Duodenal mucosa (tissue), 2 donors: ENCODE results near the gene DMD.

Source experiments
- H3K27ac ChIP-seq: one replicate; pipeline ENCODE4 v1.7.0; 2013; ENCODE audit warnings: low read depth, low read length
- H3K27me3 ChIP-seq, 2 donors: one replicate each; pipeline ENCODE4 v1.7.0; 2013; ENCODE audit warnings: low read length in 2 of 2, control low read depth in 1 of 2; ENCODE audit not compliant: insufficient read depth in 2 of 2, control insufficient read depth in 1 of 2
- H3K36me3 ChIP-seq, 2 donors: one replicate each; pipeline ENCODE4 v1.7.0; 2013; ENCODE audit warnings: low read length in 2 of 2, control low read depth in 1 of 2; ENCODE audit not compliant: insufficient read depth in 2 of 2, control insufficient read depth in 1 of 2
- H3K4me1 ChIP-seq, 2 donors: one replicate each; pipeline ENCODE4 v1.7.0; 2013; ENCODE audit warnings: low read length in 2 of 2, control low read depth in 1 of 2; ENCODE audit not compliant: insufficient read depth in 2 of 2, control insufficient read depth in 1 of 2
- H3K4me3 ChIP-seq, 2 donors: one replicate each; pipeline ENCODE4 v1.7.0; 2013; ENCODE audit warnings: low read length in 2 of 2, low read depth in 1 of 2
- H3K9ac ChIP-seq, 2 donors: one replicate each; pipeline ENCODE4 v1.7.0; 2013; ENCODE audit warnings: low read length in 2 of 2, low read depth in 1 of 2
- H3K9me3 ChIP-seq, 2 donors: one replicate each; pipeline ENCODE4 v1.7.0; 2013; ENCODE audit warnings: low read length in 2 of 2, control low read depth in 1 of 2; ENCODE audit not compliant: control insufficient read depth in 1 of 2

Gene DMD

GRCh38 chrX:31237189-31237588, 1974.2 kb downstream of the DMD start:
- no peak overlapping the region for H3K27ac ChIP-seq
- no peaks in the 10 kb centered on the region for H3K27me3 ChIP-seq
- no peaks in the 10 kb centered on the region for H3K36me3 ChIP-seq
- H3K4me3 ChIP-seq, result no peak overlapping the region
- H3K9ac ChIP-seq, result no peak overlapping the region
- no peaks in the 10 kb centered on the region for H3K9me3 ChIP-seq
- no peaks in the 10 kb centered on the region for H3K4me1 ChIP-seq

- no peaks in the 10 kb centered on the region for H3K36me3 ChIP-seq
- no peaks in the 10 kb centered on the region for H3K27me3 ChIP-seq
- H3K9ac ChIP-seq, result no peak overlapping the region
- no peak overlapping the region for H3K27ac ChIP-seq
- H3K4me1 ChIP-seq, result no peaks in the 10 kb centered on the region
- no peak overlapping the region for H3K4me3 ChIP-seq
- H3K9me3 ChIP-seq, result no peaks in the 10 kb centered on the region
Measured at GRCh38 chrX:31236231-31236630, 1975.1 kb downstream of the DMD start.

GRCh38 chrX:31233941-31234496, 1977.3 kb downstream of the DMD start:
- no peak overlapping the region for H3K4me3 ChIP-seq
- no peak overlapping the region for H3K9ac ChIP-seq
- no peak overlapping the region for H3K27ac ChIP-seq
- H3K27me3 ChIP-seq, result no peaks in the 10 kb centered on the region
- no peaks in the 10 kb centered on the region for H3K9me3 ChIP-seq
- H3K4me1 ChIP-seq, result no peaks in the 10 kb centered on the region
- H3K36me3 ChIP-seq, result no peaks in the 10 kb centered on the region

GRCh38 chrX:31232506-31232905, 1978.8 kb downstream of the DMD start:
- no peak overlapping the region for H3K27ac ChIP-seq

GRCh38 chrX:31228909-31229308, 1982.4 kb downstream of the DMD start:
- H3K27me3 ChIP-seq, result no peaks in the 10 kb centered on the region
- no peak overlapping the region for H3K4me3 ChIP-seq
- no peaks in the 10 kb centered on the region for H3K36me3 ChIP-seq
- H3K27ac ChIP-seq, result no peak overlapping the region
- no peaks in the 10 kb centered on the region for H3K9me3 ChIP-seq
- H3K4me1 ChIP-seq, result no peaks in the 10 kb centered on the region
- no peak overlapping the region for H3K9ac ChIP-seq

More at GRCh38 chrX:31232506-31232905, 1978.8 kb downstream of the DMD start:
- H3K4me3 ChIP-seq, result no peak overlapping the region
- H3K9ac ChIP-seq, result no peak overlapping the region
- H3K4me1 ChIP-seq, result no peaks in the 10 kb centered on the region
- no peaks in the 10 kb centered on the region for H3K36me3 ChIP-seq
- no peaks in the 10 kb centered on the region for H3K27me3 ChIP-seq
- no peaks in the 10 kb centered on the region for H3K9me3 ChIP-seq

GRCh38 chrX:31228415-31228832, 1982.9 kb downstream of the DMD start:
- H3K4me3 ChIP-seq, result no peak overlapping the region
- no peaks in the 10 kb centered on the region for H3K36me3 ChIP-seq
- no peaks in the 10 kb centered on the region for H3K4me1 ChIP-seq
- H3K9ac ChIP-seq, result no peak overlapping the region
- H3K27ac ChIP-seq, result no peak overlapping the region
- H3K27me3 ChIP-seq, result no peaks in the 10 kb centered on the region
- no peaks in the 10 kb centered on the region for H3K9me3 ChIP-seq

GRCh38 chrX:31227250-31227649, 1984.1 kb downstream of the DMD start:
- H3K9ac ChIP-seq, result no peak overlapping the region
- no peaks in the 10 kb centered on the region for H3K27me3 ChIP-seq
- H3K9me3 ChIP-seq, result no peaks in the 10 kb centered on the region
- no peaks in the 10 kb centered on the region for H3K36me3 ChIP-seq
- no peak overlapping the region for H3K4me3 ChIP-seq
- no peaks in the 10 kb centered on the region for H3K4me1 ChIP-seq
- no peak overlapping the region for H3K27ac ChIP-seq

- Histone ChIP-seq H3K9me3 (no peaks in the 10 kb centered on the region), H3K27ac (no peak overlapping the region), H3K9ac (no peak overlapping the region), H3K4me1 (no peaks in the 10 kb centered on the region), H3K27me3 (no peaks in the 10 kb centered on the region), H3K36me3 (no peaks in the 10 kb centered on the region), H3K4me3 (no peak overlapping the region)
Measured at GRCh38 chrX:31225819-31226218, 1985.5 kb downstream of the DMD start.

- H3K9ac ChIP-seq, result no peak overlapping the region
- no peak overlapping the region for H3K27ac ChIP-seq
- no peaks in the 10 kb centered on the region for H3K4me1 ChIP-seq
- H3K9me3 ChIP-seq, result no peaks in the 10 kb centered on the region
- H3K27me3 ChIP-seq, result no peaks in the 10 kb centered on the region
- no peaks in the 10 kb centered on the region for H3K36me3 ChIP-seq
- no peak overlapping the region for H3K4me3 ChIP-seq
Measured at GRCh38 chrX:31224381-31225012, 1986.9 kb downstream of the DMD start.

GRCh38 chrX:31223817-31224216, 1987.5 kb downstream of the DMD start:
- Histone ChIP-seq H3K9me3 (no peaks in the 10 kb centered on the region), H3K4me3 (no peak overlapping the region), H3K9ac (no peak overlapping the region), H3K27me3 (no peaks in the 10 kb centered on the region), H3K27ac (no peak overlapping the region), H3K4me1 (no peaks in the 10 kb centered on the region), H3K36me3 (no peaks in the 10 kb centered on the region)
